Measurements from ENCODE around the gene ENTPD3.
A peak's percentile ranks its signal among the peaks of the same experiment; 100 is the strongest.
"Not testable (repeated sequence)": the region's sequence is repeated elsewhere in the genome, so short reads cannot be mapped to it uniquely, and the experiment has no call there.

Gene ENTPD3

GRCh38 chr3:40453933-40454332 lies 66.9 kb downstream of the ENTPD3 start:
- CTCF ChIA-PET, result no interaction called here
- DNase-seq (ENCODE audit: extremely low spot score), result no peak
- TF ChIP-seq PKNOX1 (IDR thresholded peaks at IDR 0.05) (no peak), BHLHE40 (IDR thresholded peaks at IDR 0.05; ENCODE audit: borderline replicate concordance) (no peak), CTBP1 (IDR thresholded peaks at IDR 0.05; ENCODE audit: borderline replicate concordance) (no peak), FOXA1 (IDR thresholded peaks at IDR 0.05) (no peak), LEF1 (IDR thresholded peaks at IDR 0.05; ENCODE audit: borderline replicate concordance) (no peak), ARNT (IDR thresholded peaks at IDR 0.05) (no peak), TARDBP (IDR thresholded peaks at IDR 0.05) (no peak), FOXK2 (IDR thresholded peaks at IDR 0.05) (no peak), NFRKB (IDR thresholded peaks at IDR 0.05) (no peak), ELF4 (IDR thresholded peaks at IDR 0.05) (no peak), SP1 (IDR thresholded peaks at IDR 0.05) (no peak), SUZ12 (IDR thresholded peaks at IDR 0.05) (no peak), HDGF (IDR thresholded peaks at IDR 0.05; ENCODE audit: borderline replicate concordance) (no peak), FOXM1 (IDR thresholded peaks at IDR 0.05; ENCODE audit: borderline replicate concordance) (no peak), ZNF384 (IDR thresholded peaks at IDR 0.05) (no peak), L3MBTL2 (conservative IDR thresholded peaks at IDR 0.05) (no peak)
- POLR2A ChIA-PET, result interaction anchor here (1.0 to 2.2 kb wide), 6 partner anchors 11 to 745 kb away, joined by 3 to 11 read pairs (median 6); partner anchors contain the start of genes CTNNB1, ZNF620 and ZNF621

GRCh38 chr3:40455328-40455727 lies 68.3 kb downstream of the ENTPD3 start:
- POLR2A ChIA-PET, result no interaction called here
- DNase-seq (ENCODE audit: extremely low spot score), result no peak
- TF ChIP-seq FOXK2 (IDR thresholded peaks at IDR 0.05), result no peak
- no peak for TF ChIP-seq LEF1 (IDR thresholded peaks at IDR 0.05; ENCODE audit: borderline replicate concordance)
- no peak for TF ChIP-seq FOXM1 (IDR thresholded peaks at IDR 0.05; ENCODE audit: borderline replicate concordance)
- CTCF ChIA-PET, result no interaction called here

- TF ChIP-seq ZNF384 (IDR thresholded peaks at IDR 0.05), result peak; percentile 75; the same call in 1 of the 2 replicates
- TF ChIP-seq NFRKB (IDR thresholded peaks at IDR 0.05), result no peak
- ChIA-PET POLR2A (interaction anchor here (0.5 to 2.0 kb wide), 12 partner anchors 9 to 130 kb away, joined by 3 to 17 read pairs (median 4); partner anchors contain the start of genes ZNF619, ZNF620 and ZNF621), CTCF (no interaction called here)
- no peak for DNase-seq (ENCODE audit: extremely low spot score)
Measured at GRCh38 chr3:40456279-40456939, 69.4 kb downstream of the ENTPD3 start.

GRCh38 chr3:40456940-40457823 lies 70.2 kb downstream of the ENTPD3 start, which contains the start of gene RPL14:
TSS of gene RPL14 (plus strand) at chr3:40457339. CDS start at chr3:40457472, 133 bp downstream.
- TF ChIP-seq LEF1 (IDR thresholded peaks at IDR 0.05; ENCODE audit: borderline replicate concordance), result no peak
- TF ChIP-seq L3MBTL2 (conservative IDR thresholded peaks at IDR 0.05), result peak; percentile 66
- no peak for TF ChIP-seq PKNOX1 (IDR thresholded peaks at IDR 0.05)
- TF ChIP-seq FOXA1 (IDR thresholded peaks at IDR 0.05), result no peak
- TF ChIP-seq FOXM1 (IDR thresholded peaks at IDR 0.05; ENCODE audit: borderline replicate concordance), result no peak
- peak; percentile 77 for TF ChIP-seq NFRKB (IDR thresholded peaks at IDR 0.05)
- no peak for TF ChIP-seq FOXK2 (IDR thresholded peaks at IDR 0.05)
- no peak for TF ChIP-seq BHLHE40 (IDR thresholded peaks at IDR 0.05; ENCODE audit: borderline replicate concordance)
- TF ChIP-seq ELF4 (IDR thresholded peaks at IDR 0.05), result peak; percentile 40; the same call in 1 of the 2 replicates
- TF ChIP-seq SP1 (IDR thresholded peaks at IDR 0.05), result no peak
- TF ChIP-seq ARNT (IDR thresholded peaks at IDR 0.05), result no peak
- no peak for TF ChIP-seq HDGF (IDR thresholded peaks at IDR 0.05; ENCODE audit: borderline replicate concordance)
- TF ChIP-seq ZNF384 (IDR thresholded peaks at IDR 0.05), result no peak
- TF ChIP-seq TARDBP (IDR thresholded peaks at IDR 0.05), result no peak
- ChIA-PET CTCF (no interaction called here), POLR2A (interaction anchor here (0.5 to 2.0 kb wide), 17 partner anchors 8 to 148 kb away, joined by 3 to 17 read pairs (median 4); partner anchors contain the start of genes ZNF619, ZNF620 and ZNF621)

GRCh38 chr3:40458473-40458872 lies 71.5 kb downstream of the ENTPD3 start:
- ChIA-PET CTCF (no interaction called here), POLR2A (interaction anchor here (2.0 kb wide), 1 partner anchor 47 kb away, joined by 17 read pairs; the partner anchor contains the start of gene ZNF620)
- no peak for DNase-seq (ENCODE audit: extremely low spot score)
- TF ChIP-seq FOXK2 (IDR thresholded peaks at IDR 0.05) (no peak), SP1 (IDR thresholded peaks at IDR 0.05) (no peak), TARDBP (IDR thresholded peaks at IDR 0.05) (no peak), BHLHE40 (IDR thresholded peaks at IDR 0.05; ENCODE audit: borderline replicate concordance) (no peak), NFRKB (IDR thresholded peaks at IDR 0.05) (no peak), L3MBTL2 (conservative IDR thresholded peaks at IDR 0.05) (no peak)

More at GRCh38 chr3:40456940-40457823, 70.2 kb downstream of the ENTPD3 start, which contains the start of gene RPL14:
- peak; percentile 90 for DNase-seq (ENCODE audit: extremely low spot score)

- CTCF ChIA-PET; DNase-seq (ENCODE audit: extremely low spot score); POLR2A ChIA-PET: not testable (repeated sequence)
Measured at GRCh38 chr3:40460481-40460880, 73.5 kb downstream of the ENTPD3 start.

GRCh38 chr3:40461161-40461560 lies 74.2 kb downstream of the ENTPD3 start:
- no peak for DNase-seq (ENCODE audit: extremely low spot score)
- TF ChIP-seq ELF4 (IDR thresholded peaks at IDR 0.05) (0 out of 2 replicates have a peak, but pooled peaks have one; percentile 13), ARNT (IDR thresholded peaks at IDR 0.05) (no peak)
- ChIA-PET CTCF (no interaction called here), POLR2A (no interaction called here)

GRCh38 chr3:40462838-40463237 lies 75.9 kb downstream of the ENTPD3 start:
- DNase-seq (ENCODE audit: extremely low spot score); CTCF ChIA-PET: not testable (repeated sequence)
- POLR2A ChIA-PET, result interaction anchor here (1.2 kb wide), 1 partner anchor 43 kb away, joined by 3 read pairs; the partner anchor contains the start of gene ZNF620
